OCI-LY7 (cell line): Measurements from ENCODE around the gene KIF3A. TPM values are rescaled to one million over a fixed set of nuclear protein-coding genes. Genes with fewer than 3 reads are reported as not detected.

ENCODE experiments used
- BruUV-seq: library from RNA; stranded (reverse); fragments of 400-500 nt; replicated peaks from 2 replicates; lab custom pipeline; 2021; lab: Mats Ljungman, UMichigan
- CTCF ChIA-PET: fragments of 300-600 bp; sonication (Branson Sonifier 250); formaldehyde crosslinking; loops from one replicate; lab custom pipeline; 2022; ENCODE audit warnings: antibody characterized with exemption; ENCODE audit not compliant: unreplicated experiment; lab: Charles Lee
- POLR2A ChIA-PET: fragments of 300-600 bp; sonication (Branson Sonifier 250); formaldehyde crosslinking; loops from one replicate; lab custom pipeline; 2022; ENCODE audit warnings: antibody characterized with exemption; lab: Charles Lee
- DNase-seq: peaks from one replicate; pipeline ENCODE4 v3.0.0-alpha.2; 2015; ENCODE audit warnings: low spot score
- H2AFZ ChIP-seq: fragments of 200-600 bp; sonication (generic), shearing (Covaris generic); 2 replicates; pipeline ENCODE4 v1.6.1; 2014; ENCODE audit warnings: mild to moderate bottlenecking, antibody characterized with exemption, low read length, moderate library complexity
- H3K27ac ChIP-seq: fragments of 200-600 bp; sonication (generic); 2 replicates; pipeline ENCODE4 v1.5.1; 2014; ENCODE audit warnings: mixed run types, low read depth, mild to moderate bottlenecking, moderate library complexity, low read length, inconsistent platforms; ENCODE audit not compliant: poor library complexity, severe bottlenecking
- H3K36me3 ChIP-seq: fragments of 200-600 bp; sonication (generic); 2 replicates; pipeline ENCODE4 v1.6.1; 2014; ENCODE audit warnings: mild to moderate bottlenecking, antibody characterized with exemption, low read length, moderate library complexity, mixed read lengths; ENCODE audit not compliant: insufficient read depth
- H3K4me1 ChIP-seq: fragments of 200-600 bp; sonication (generic); 2 replicates; pipeline ENCODE4 v1.5.1; 2014; ENCODE audit warnings: mild to moderate bottlenecking, low read length; ENCODE audit not compliant: insufficient read depth, poor library complexity, severe bottlenecking
- H3K4me2 ChIP-seq: fragments of 200-600 bp; sonication (generic); 2 replicates; pipeline ENCODE4 v1.6.1; 2014; ENCODE audit warnings: mild to moderate bottlenecking, low read length
- H3K4me3 ChIP-seq: fragments of 200-600 bp; sonication (generic); 2 replicates; pipeline ENCODE4 v1.5.1; 2014; ENCODE audit warnings: mild to moderate bottlenecking, low read depth, low read length; ENCODE audit not compliant: poor library complexity, severe bottlenecking
- H3K79me2 ChIP-seq: fragments of 200-600 bp; sonication (generic); 2 replicates; pipeline ENCODE4 v1.6.1; 2016; ENCODE audit warnings: low read depth, mild to moderate bottlenecking, low read length, moderate library complexity, mixed read lengths; ENCODE audit not compliant: insufficient read depth
- H3K9me2 ChIP-seq: fragments of 200-600 bp; sonication (generic); 2 replicates; pipeline ENCODE4 v1.6.1; 2016; ENCODE audit warnings: mild to moderate bottlenecking, low read length, mixed read lengths; ENCODE audit not compliant: insufficient read depth
- H3K9me3 ChIP-seq: fragments of 200-600 bp; sonication (generic); 2 replicates; pipeline ENCODE4 v1.6.1; 2014; ENCODE audit warnings: mild to moderate bottlenecking, mixed run types, low read length, mixed read lengths
- H4K20me1 ChIP-seq: fragments of 200-600 bp; sonication (generic); 2 replicates; pipeline ENCODE4 v1.6.1; 2014; ENCODE audit warnings: mild to moderate bottlenecking, antibody characterized with exemption, low read length, moderate library complexity, mixed read lengths; ENCODE audit not compliant: insufficient read depth
- EZH2phosphoT487 ChIP-seq: fragments of 200-600 bp; sonication (generic); IDR thresholded peaks from 2 replicates; pipeline ENCODE4 v1.6.1; 2018; ENCODE audit warnings: low read depth, borderline replicate concordance, mild to moderate bottlenecking, mixed run types, antibody characterized with exemption, low read length, moderate library complexity, mixed read lengths
- intact Hi-C: fragments of 100-400 bp; cut with micrococcal nuclease; formaldehyde crosslinking; loops from one replicate; pipeline ENCODE4 v1.10.0; 2022; ENCODE audit not compliant: unreplicated experiment
- total RNA-seq, 2 experiments: library from RNA; depleted of rRNA in 1 of 2; stranded (reverse); fragments of >200 nt in 1 of 2; shearing (Covaris generic) in 1 of 2; gene quantifications; 2 replicates each; pipeline ENCODE4 v1.2.3, GENCODE V29; 2014 to 2022
- TF ChIP-seq, protein P1 (sequence below): fragments of 200-600 bp; sonication (generic); conservative IDR thresholded peaks from 2 replicates; pipeline ENCODE4 v1.5.1; 2014; ENCODE audit warnings: mild to moderate bottlenecking, antibody characterized with exemption, low read length, moderate library complexity, mixed read lengths

Gene KIF3A
- total RNA-seq, 2 experiments from 2014 or later: 6.7 to 14.2 TPM

DNA sequence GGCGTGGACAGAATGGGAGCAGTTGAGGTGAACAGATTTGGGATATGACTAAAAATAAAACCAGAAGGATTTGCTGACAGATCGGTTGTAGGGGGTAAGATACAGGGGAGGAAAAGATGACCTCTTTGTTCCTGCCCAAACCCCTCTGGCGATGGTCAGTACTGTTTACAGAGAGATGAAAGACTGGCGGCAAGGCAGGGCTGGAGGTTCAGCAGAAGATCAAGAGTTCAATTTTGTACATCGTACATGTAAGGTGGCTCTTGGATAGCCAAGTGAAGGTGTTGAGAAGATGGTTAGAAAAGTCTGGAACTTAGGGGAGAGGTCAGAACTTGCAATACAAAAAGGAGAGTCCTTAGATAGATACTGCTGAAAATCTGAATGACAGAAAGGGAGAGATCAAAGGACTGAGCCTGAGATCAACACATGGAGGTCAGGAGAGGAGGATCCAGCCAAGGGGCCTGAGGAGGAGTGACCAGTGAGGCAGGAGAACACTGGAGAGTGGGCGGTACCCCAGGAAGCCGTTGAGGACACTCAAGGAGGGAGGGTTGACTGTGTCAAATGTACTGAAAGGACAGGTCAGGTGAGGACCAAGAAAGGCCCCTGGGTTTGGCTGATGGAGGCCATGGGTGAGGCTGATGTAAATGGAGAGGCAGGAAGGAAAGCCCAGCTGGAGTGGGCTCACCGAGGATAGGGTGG, 56.4 kb downstream of the KIF3A start:
- ChIA-PET POLR2A (no interaction called here), CTCF (no interaction called here)
- no peaks in the 10 kb centered on the region for H3K9me3 ChIP-seq
- no peaks in the 10 kb centered on the region for H3K79me2 ChIP-seq
- no peak overlapping the region for H3K4me3 ChIP-seq
- DNase-seq: no peak
- H3K27ac ChIP-seq: no peak overlapping the region
- H3K4me2 ChIP-seq: no peak overlapping the region; the same call in 1 of the 2 replicates
- H2AFZ ChIP-seq: no peak overlapping the region
- H3K9me2 ChIP-seq: no peaks in the 10 kb centered on the region
- no peaks in the 10 kb centered on the region for H3K36me3 ChIP-seq
- intact Hi-C loops: no loop called here
- H4K20me1 ChIP-seq: no peaks in the 10 kb centered on the region
- BruUV-seq: no TSS peak
- peaks cover 20% of the 10 kb centered on the region for H3K4me1 ChIP-seq
- no peak for TF ChIP-seq EZH2phosphoT487
- TF ChIP-seq, protein P1, sequence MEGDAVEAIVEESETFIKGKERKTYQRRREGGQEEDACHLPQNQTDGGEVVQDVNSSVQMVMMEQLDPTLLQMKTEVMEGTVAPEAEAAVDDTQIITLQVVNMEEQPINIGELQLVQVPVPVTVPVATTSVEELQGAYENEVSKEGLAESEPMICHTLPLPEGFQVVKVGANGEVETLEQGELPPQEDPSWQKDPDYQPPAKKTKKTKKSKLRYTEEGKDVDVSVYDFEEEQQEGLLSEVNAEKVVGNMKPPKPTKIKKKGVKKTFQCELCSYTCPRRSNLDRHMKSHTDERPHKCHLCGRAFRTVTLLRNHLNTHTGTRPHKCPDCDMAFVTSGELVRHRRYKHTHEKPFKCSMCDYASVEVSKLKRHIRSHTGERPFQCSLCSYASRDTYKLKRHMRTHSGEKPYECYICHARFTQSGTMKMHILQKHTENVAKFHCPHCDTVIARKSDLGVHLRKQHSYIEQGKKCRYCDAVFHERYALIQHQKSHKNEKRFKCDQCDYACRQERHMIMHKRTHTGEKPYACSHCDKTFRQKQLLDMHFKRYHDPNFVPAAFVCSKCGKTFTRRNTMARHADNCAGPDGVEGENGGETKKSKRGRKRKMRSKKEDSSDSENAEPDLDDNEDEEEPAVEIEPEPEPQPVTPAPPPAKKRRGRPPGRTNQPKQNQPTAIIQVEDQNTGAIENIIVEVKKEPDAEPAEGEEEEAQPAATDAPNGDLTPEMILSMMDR: no peak

DNA sequence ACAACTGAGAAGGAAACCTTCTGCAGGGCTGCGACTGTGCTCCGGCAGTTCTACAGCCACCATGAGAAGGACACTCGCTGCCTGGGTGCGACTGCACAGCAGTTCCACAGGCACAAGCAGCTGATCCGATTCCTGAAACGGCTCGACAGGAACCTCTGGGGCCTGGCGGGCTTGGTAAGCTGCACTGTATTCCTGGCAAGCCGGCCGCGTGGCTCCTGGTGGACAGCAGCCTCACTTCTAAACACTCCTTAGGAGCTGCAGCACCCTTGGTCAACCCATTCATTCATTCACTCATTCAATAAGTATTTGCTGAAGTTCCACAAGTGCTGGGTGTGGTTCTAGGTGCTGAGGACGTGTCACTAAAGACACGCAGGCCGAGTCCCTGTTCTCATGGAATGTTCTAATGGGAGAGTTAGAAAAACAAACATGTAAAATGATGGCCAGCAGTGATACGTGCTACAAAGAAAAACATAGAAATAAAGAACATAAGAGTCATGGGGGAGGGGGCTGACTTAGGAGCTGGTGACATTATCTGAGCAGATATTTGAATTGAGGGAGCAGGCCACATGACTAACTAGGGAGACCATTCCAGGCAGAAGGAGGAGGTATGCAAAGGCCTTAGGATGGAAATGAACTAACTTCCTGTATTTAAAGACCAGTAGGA, 57.5 kb downstream of the KIF3A start:
- H2AFZ ChIP-seq: no peak overlapping the region
- H3K36me3 ChIP-seq: no peaks in the 10 kb centered on the region
- peaks cover 15% of the 10 kb centered on the region for H3K4me1 ChIP-seq
- no peak overlapping the region for H3K4me3 ChIP-seq
- no peak for DNase-seq
- no peak overlapping the region for H3K4me2 ChIP-seq
- TF ChIP-seq EZH2phosphoT487: no peak
- TF ChIP-seq, protein P1: no peak
- no peaks in the 10 kb centered on the region for H3K9me2 ChIP-seq
- H4K20me1 ChIP-seq: no peaks in the 10 kb centered on the region
- ChIA-PET CTCF (no interaction called here), POLR2A (no interaction called here)
- no peaks in the 10 kb centered on the region for H3K9me3 ChIP-seq
- H3K27ac ChIP-seq: no peak overlapping the region
- BruUV-seq: no TSS peak
- no peaks in the 10 kb centered on the region for H3K79me2 ChIP-seq
- intact Hi-C loops: no loop called here

DNA sequence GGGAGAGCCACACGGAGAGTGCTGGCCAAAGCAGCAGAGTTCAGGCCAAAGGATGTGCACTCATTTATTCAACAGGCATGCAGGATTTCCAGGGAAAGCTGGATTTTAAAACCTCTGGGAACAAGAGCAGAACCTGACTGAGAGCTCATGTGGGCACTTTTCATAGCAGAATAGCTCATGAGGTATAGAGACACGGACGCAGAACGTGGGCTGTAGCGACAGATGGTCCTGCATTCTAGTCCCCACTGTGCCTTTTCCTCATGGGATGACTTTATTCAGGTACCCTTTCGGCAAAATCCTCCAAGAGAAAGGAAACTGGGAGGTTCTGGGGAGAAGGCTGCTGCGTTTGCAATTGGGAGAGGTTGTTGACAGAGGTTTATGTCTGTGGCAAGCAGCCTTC, 58.2 kb downstream of the KIF3A start:
- no peak for DNase-seq
- ChIA-PET CTCF (no interaction called here), POLR2A (no interaction called here)
- no peak overlapping the region for H2AFZ ChIP-seq
- H3K4me2 ChIP-seq: no peak overlapping the region
- H3K27ac ChIP-seq: no peak overlapping the region
- H3K36me3 ChIP-seq: no peaks in the 10 kb centered on the region
- H3K9me3 ChIP-seq: no peaks in the 10 kb centered on the region
- no peak overlapping the region for H3K4me3 ChIP-seq
- no TSS peak for BruUV-seq
- no peak for TF ChIP-seq EZH2phosphoT487
- peaks cover 14% of the 10 kb centered on the region for H3K4me1 ChIP-seq
- H3K79me2 ChIP-seq: no peaks in the 10 kb centered on the region
- H4K20me1 ChIP-seq: no peaks in the 10 kb centered on the region
- H3K9me2 ChIP-seq: no peaks in the 10 kb centered on the region
- intact Hi-C loops: no loop called here
